HepG2 (cell line): ENCODE measurements around the gene ASL.
"Not testable (repeated sequence)": the region's sequence is repeated elsewhere in the genome, so short reads cannot be mapped to it uniquely, and the experiment has no call there.

Source experiments
- CHD2 ChIP-seq: IDR thresholded peaks from 2 replicates; pipeline ENCODE4 v1.6.1; 2011; ENCODE audit warnings: low read depth, low read length, improper control_type of control experiment
- CTCF ChIP-seq: sonication (generic); formaldehyde crosslinking; IDR thresholded peaks from 2 replicates; pipeline ENCODE4 v1.5.0; 2020; ENCODE audit warnings: mild to moderate bottlenecking, missing genetic modification reagents, moderate library complexity
- HOMEZ ChIP-seq: IDR thresholded peaks from 2 replicates; pipeline ENCODE4 v1.6.1; 2016; ENCODE audit warnings: low read depth
- TAF1 ChIP-seq: sonication (generic); formaldehyde crosslinking; IDR thresholded peaks from 2 replicates; pipeline ENCODE4 v1.4.0; 2020; ENCODE audit warnings: missing genetic modification reagents
- ZZZ3 ChIP-seq: sonication (generic); formaldehyde crosslinking; IDR thresholded peaks from 2 replicates; pipeline ENCODE4 v1.4.0; 2020; ENCODE audit warnings: missing genetic modification reagents, mild to moderate bottlenecking, borderline replicate concordance

DNA sequence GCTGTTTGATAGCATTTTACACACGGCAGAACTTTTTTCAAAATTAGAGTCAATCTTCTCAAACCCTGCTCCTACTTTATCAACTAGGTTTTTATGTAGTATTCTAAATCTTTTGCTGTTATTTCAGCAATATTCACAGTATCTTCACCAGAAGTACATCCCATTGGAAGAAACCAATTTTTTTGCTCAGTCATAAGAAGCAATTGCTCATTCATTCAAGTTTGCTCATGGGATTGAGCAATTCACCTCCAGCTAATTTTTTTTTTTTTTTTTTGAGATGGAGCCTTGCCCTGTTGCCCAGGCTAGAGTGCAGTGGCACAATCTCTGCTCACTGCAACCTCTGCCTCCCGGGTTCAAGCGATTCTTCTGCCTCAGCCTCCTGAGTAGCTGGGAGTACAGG, 28.4 kb downstream of the ASL start:
- not testable (repeated sequence) for TF ChIP-seq CTCF (CRISPR knock-in tag); TAF1 (CRISPR knock-in tag); ZZZ3; HOMEZ (CRISPR knock-in tag); CHD2
